Astrocyte (in vitro differentiated cells and primary cell): Measurements from ENCODE around the gene HSCB. TPM values are rescaled to one million over a fixed set of nuclear protein-coding genes. Genes with fewer than 3 reads are reported as not detected.

Source experiments
- DNase-seq: peaks from one replicate; pipeline ENCODE4 v3.0.0-alpha.2; 2010; ENCODE audit warnings: low read depth
- FAIRE-seq: peaks from 2 replicates; lab custom pipeline; 2011; peaks lifted over from hg19 to GRCh38; lab: Jason Lieb, UNC
- H2AFZ ChIP-seq: 2 replicates; pipeline ENCODE4 v1.6.0; 2012; ENCODE audit warnings: low read depth, low read length, inconsistent platforms
- H3K27ac ChIP-seq: 2 replicates; pipeline ENCODE4 v1.5.1; 2011; ENCODE audit warnings: low read depth, low read length, inconsistent platforms
- H3K27me3 ChIP-seq: 2 replicates; pipeline ENCODE4 v1.6.0; 2011; ENCODE audit warnings: low read length, inconsistent platforms; ENCODE audit not compliant: insufficient read depth
- H3K36me3 ChIP-seq: 2 replicates; pipeline ENCODE4 v1.5.1; 2011; ENCODE audit warnings: low read length, inconsistent platforms; ENCODE audit not compliant: insufficient read depth
- H3K4me1 ChIP-seq: 2 replicates; pipeline ENCODE4 v1.5.1; 2011; ENCODE audit warnings: low read length, inconsistent platforms; ENCODE audit not compliant: insufficient read depth
- H3K4me2 ChIP-seq: 2 replicates; pipeline ENCODE4 v1.6.0; 2012; ENCODE audit warnings: low read length, inconsistent platforms
- H3K4me3 ChIP-seq: 2 replicates; pipeline ENCODE4 v1.5.1; 2011; ENCODE audit warnings: low read depth, mild to moderate bottlenecking, low read length, inconsistent platforms; ENCODE audit not compliant: insufficient read depth
- H3K79me2 ChIP-seq: 2 replicates; pipeline ENCODE4 v1.6.0; 2012; ENCODE audit warnings: mild to moderate bottlenecking, low read length, inconsistent platforms; ENCODE audit not compliant: insufficient read depth
- H3K9ac ChIP-seq: 2 replicates; pipeline ENCODE4 v1.6.0; 2012; ENCODE audit warnings: mild to moderate bottlenecking, low read length, inconsistent platforms
- H3K9me3 ChIP-seq: 2 replicates; pipeline ENCODE4 v1.5.1; 2012; ENCODE audit warnings: low read depth, mild to moderate bottlenecking, low read length, inconsistent platforms; ENCODE audit not compliant: insufficient read depth
- H4K20me1 ChIP-seq: 2 replicates; pipeline ENCODE4 v1.6.0; 2012; ENCODE audit warnings: low read length, inconsistent platforms; ENCODE audit not compliant: insufficient read depth
- H3K27ac Mint-ChIP-seq: one replicate; pipeline ENCODE4 v1.8.0; 2021; ENCODE audit warnings: mild to moderate bottlenecking, mixed read lengths; ENCODE audit not compliant: unreplicated experiment
- H3K27me3 Mint-ChIP-seq: one replicate; pipeline ENCODE4 v1.8.0; 2021; ENCODE audit warnings: low read depth, mixed read lengths; ENCODE audit not compliant: unreplicated experiment
- H3K36me3 Mint-ChIP-seq: one replicate; pipeline ENCODE4 v1.8.0; 2021; ENCODE audit warnings: low read depth, mixed read lengths; ENCODE audit not compliant: unreplicated experiment
- H3K4me1 Mint-ChIP-seq: one replicate; pipeline ENCODE4 v1.8.0; 2021; ENCODE audit warnings: low read depth, mixed read lengths; ENCODE audit not compliant: unreplicated experiment
- H3K4me3 Mint-ChIP-seq: one replicate; pipeline ENCODE4 v1.8.0; 2021; ENCODE audit warnings: mild to moderate bottlenecking, moderate library complexity, mixed read lengths; ENCODE audit not compliant: unreplicated experiment
- H3K9me3 Mint-ChIP-seq: one replicate; pipeline ENCODE4 v1.8.0; 2021; ENCODE audit warnings: mild to moderate bottlenecking, mixed read lengths; ENCODE audit not compliant: unreplicated experiment
- CTCF ChIP-seq: IDR thresholded peaks from 2 replicates; pipeline ENCODE4 v1.5.1; 2011; ENCODE audit warnings: low read depth, mild to moderate bottlenecking, inconsistent platforms, low read length, moderate library complexity; ENCODE audit not compliant: insufficient read depth
- EZH2 ChIP-seq: IDR thresholded peaks from 2 replicates; pipeline ENCODE4 v1.6.1; 2012; ENCODE audit warnings: mild to moderate bottlenecking, low read length, inconsistent platforms; ENCODE audit not compliant: insufficient read depth
- total RNA-seq: library from RNA; stranded (reverse); gene quantifications from 2 replicates; pipeline ENCODE4 v1.2.1, GENCODE V29; 2021

Gene HSCB
- total RNA-seq, 1 donor from 2014 or later: 10.7 TPM

- Mint-ChIP-seq H3K27me3 (no peaks in the 10 kb centered on the region), H3K4me3 (peak overlapping the region; percentile 93), H3K36me3 (peaks cover 20% of the 10 kb centered on the region), H3K9me3 (peaks cover 2% of the 10 kb centered on the region), H3K27ac (peak overlapping the region; percentile 99), H3K4me1 (peaks cover 24% of the 10 kb centered on the region)
- peaks cover 18% of the 10 kb centered on the region for H3K4me1 ChIP-seq
- H3K36me3 ChIP-seq: peaks cover 45% of the 10 kb centered on the region
- H3K9ac ChIP-seq: peak overlapping the region; percentile 100
- no peaks in the 10 kb centered on the region for H3K9me3 ChIP-seq
- peaks cover 79% of the 10 kb centered on the region for H3K79me2 ChIP-seq
- DNase-seq (peak; percentile 85), FAIRE-seq (no peak)
- TF ChIP-seq CTCF (no peak), EZH2 (no peak)
- H3K27ac ChIP-seq: peak overlapping the region; percentile 99
- H3K4me3 ChIP-seq: peak overlapping the region; percentile 93
- H3K27me3 ChIP-seq: no peaks in the 10 kb centered on the region
- peaks cover 50% of the 10 kb centered on the region for H4K20me1 ChIP-seq
- H2AFZ ChIP-seq: no peak overlapping the region
- H3K4me2 ChIP-seq: peak overlapping the region; percentile 86
Measured at GRCh38 chr22:28798810-28799605, 57.2 kb downstream of the HSCB start.

- Histone ChIP-seq H4K20me1 (peaks cover 42% of the 10 kb centered on the region), H3K4me2 (peak overlapping the region; percentile 86), H3K27me3 (no peaks in the 10 kb centered on the region), H3K9me3 (no peaks in the 10 kb centered on the region), H3K4me1 (peaks cover 18% of the 10 kb centered on the region), H3K4me3 (peak overlapping the region; percentile 93), H3K9ac (peak overlapping the region; percentile 100), H2AFZ (no peak overlapping the region), H3K36me3 (peaks cover 37% of the 10 kb centered on the region), H3K27ac (peak overlapping the region; percentile 99), H3K79me2 (peaks cover 73% of the 10 kb centered on the region)
- Mint-ChIP-seq H3K36me3 (peaks cover 20% of the 10 kb centered on the region), H3K27ac (peak overlapping the region; percentile 99), H3K9me3 (peaks cover 2% of the 10 kb centered on the region), H3K4me3 (peak overlapping the region; percentile 93), H3K27me3 (no peaks in the 10 kb centered on the region), H3K4me1 (peaks cover 24% of the 10 kb centered on the region)
- DNase-seq (peak; percentile 25), FAIRE-seq (no peak)
- TF ChIP-seq EZH2: no peak
- TF ChIP-seq CTCF: no peak
Measured at GRCh38 chr22:28799606-28800307, 57.9 kb downstream of the HSCB start.
